ENCODE data around the gene MUTYH.

The MUTYH gene

DNA sequence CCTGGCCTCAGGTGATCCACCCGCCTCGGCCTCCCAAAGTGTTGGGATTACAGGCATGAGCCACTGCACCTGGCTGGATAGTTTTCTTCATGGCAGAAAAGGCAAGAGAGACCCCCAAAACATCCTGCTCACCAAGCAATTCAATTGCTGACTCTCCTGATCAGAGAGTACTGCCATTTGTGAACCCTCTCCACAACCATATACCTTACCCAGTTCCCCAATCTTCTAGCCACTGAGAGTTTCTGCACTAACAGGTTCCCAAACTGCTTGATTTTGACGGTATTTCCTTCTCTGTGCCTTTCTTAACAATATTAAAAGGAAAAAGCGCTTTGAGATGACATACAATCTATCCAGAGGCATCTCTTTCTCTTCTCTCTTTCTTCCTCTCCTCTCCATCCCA, 39.9 kb upstream of the MUTYH start:
- TF ChIP-seq, protein P1, sequence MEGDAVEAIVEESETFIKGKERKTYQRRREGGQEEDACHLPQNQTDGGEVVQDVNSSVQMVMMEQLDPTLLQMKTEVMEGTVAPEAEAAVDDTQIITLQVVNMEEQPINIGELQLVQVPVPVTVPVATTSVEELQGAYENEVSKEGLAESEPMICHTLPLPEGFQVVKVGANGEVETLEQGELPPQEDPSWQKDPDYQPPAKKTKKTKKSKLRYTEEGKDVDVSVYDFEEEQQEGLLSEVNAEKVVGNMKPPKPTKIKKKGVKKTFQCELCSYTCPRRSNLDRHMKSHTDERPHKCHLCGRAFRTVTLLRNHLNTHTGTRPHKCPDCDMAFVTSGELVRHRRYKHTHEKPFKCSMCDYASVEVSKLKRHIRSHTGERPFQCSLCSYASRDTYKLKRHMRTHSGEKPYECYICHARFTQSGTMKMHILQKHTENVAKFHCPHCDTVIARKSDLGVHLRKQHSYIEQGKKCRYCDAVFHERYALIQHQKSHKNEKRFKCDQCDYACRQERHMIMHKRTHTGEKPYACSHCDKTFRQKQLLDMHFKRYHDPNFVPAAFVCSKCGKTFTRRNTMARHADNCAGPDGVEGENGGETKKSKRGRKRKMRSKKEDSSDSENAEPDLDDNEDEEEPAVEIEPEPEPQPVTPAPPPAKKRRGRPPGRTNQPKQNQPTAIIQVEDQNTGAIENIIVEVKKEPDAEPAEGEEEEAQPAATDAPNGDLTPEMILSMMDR (IDR thresholded peaks at IDR 0.05; ENCODE audit: low read depth, low read length): no peak
- no peak overlapping the region for H3K4me3 ChIP-seq (ENCODE audit: low read depth, low read length)

DNA sequence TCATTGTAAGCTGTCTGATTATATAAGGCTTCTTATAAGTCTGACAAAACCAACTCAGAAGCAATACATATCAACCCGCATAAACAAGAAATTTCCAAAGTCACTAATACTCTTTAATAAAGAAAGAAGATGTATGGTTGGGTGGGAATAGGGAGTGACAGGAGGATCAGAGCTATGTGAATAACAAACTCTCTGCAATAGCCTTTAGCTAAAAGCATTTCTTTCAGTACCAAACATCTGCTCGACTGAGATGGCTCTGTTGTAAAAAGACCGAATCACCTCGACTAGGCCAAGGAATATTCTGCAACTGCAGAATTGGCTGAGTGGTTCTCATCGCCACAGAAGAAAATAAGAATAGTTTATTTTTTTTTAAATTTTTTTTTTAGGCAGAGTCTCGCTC, 39.3 kb upstream of the MUTYH start:
- H3K4me3 ChIP-seq (ENCODE audit: low read depth, low read length): no peak overlapping the region
- TF ChIP-seq, protein P1 (IDR thresholded peaks at IDR 0.05; ENCODE audit: low read depth, low read length): no peak

DNA sequence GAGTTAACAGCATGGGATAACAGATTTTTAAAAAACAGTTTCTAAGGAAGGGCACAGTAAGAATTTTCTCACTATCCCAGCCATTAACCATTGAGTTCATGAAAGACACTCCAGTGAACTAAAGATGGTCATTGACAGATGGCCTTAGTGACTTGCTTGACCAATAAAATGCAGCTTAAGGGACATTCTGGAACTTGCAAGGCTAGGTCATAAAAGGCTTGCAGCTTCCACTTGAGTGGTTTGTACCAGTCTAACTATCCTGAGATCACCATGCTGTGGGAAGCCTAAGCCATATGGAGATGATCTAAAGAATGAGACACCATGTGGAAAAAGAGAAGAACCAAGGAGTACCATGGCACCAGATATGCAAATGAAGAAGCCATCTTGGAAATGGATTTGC, 37.9 kb upstream of the MUTYH start:
- TF ChIP-seq, protein P1 (IDR thresholded peaks at IDR 0.05; ENCODE audit: low read depth, low read length): no peak
- H3K4me3 ChIP-seq (ENCODE audit: low read depth, low read length): no peak overlapping the region

DNA sequence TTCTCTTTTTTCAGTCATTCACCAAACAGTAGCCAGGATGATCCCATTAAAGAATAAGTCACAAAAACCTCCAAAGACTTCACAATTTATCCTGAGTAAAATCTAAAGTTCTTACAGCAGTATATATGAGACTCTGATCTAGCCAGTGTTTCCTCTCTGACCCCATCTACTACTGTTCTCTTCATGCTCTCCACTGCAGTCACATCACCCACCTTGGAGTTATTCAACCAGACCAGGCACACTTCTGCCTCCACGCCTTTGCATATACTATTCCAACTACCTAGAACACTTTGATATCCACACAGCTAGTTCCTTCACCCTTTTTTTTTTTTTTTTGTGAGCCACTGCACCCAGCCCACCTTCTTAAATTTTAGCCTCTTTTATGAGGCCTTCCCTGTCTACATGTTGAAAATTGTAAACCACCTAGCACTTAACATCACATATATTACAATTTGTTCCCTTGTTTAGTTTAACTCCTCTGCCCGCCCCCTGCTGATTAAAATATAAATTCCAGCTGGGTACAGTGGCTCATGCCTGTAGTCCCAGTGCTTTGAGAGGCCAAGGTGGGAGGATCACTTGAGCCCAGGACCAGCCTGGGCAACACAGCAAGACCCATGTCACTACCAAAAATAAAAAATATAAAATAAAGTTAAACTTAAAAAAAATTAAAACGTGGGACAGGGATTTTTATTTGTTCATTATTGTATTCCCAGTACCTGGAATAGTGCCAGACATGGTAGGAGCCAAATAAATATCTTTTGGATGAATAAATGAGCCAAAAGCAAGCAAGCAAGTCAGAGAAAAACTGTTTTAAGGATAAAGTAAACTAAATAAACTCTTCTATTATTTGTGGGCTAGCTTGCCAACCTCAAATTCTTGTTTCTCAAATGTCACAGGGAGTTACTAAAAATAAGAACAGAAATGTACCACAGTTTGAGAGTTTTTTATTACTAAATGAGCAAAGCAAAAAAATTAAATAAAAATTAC, 35.2 kb upstream of the MUTYH start:
- TF ChIP-seq, protein P1 (IDR thresholded peaks at IDR 0.05; ENCODE audit: low read depth, low read length): no peak
- H3K4me3 ChIP-seq (ENCODE audit: low read depth, low read length): no peak overlapping the region

DNA sequence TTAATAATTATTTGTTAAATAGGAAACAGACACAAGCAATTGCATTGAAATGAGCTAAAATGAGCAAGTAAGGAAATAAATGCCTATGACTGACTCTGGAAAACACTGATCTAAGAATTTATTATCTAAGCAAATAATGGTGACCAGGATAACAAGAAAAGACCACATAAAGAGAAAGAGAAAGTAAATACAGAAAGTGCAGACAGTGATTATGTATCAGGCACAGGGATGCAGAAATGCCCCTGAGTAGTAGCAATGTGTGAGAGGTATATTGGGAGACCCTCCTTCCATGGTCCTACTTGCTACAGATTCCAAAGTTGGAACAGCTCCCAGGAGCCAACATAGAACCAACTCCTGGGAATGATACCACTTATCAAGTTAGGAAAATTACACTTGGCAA, 33.3 kb upstream of the MUTYH start:
- TF ChIP-seq, protein P1 (IDR thresholded peaks at IDR 0.05; ENCODE audit: low read depth, low read length): no peak
- H3K4me3 ChIP-seq (ENCODE audit: low read depth, low read length): no peak overlapping the region

DNA sequence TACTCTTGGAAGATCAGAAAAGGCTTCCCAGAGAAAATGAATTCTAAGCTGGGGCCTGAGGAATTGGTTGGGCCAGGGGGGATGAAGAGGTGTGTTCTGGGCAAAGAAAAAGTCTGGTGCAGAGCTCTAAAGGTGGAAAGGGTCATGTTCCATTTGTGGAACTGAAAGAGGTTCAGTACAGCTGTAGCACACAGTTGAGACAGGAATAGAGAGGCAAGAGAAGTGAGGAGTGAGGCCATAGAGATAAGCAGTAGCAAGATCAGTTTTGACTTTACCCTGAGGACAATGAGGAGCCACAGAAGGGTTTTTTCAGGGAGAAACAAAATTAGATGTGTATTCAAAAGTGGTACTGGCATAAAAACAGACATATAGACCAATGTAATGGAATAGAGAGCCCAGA, 30.3 kb upstream of the MUTYH start:
- TF ChIP-seq, protein P1 (IDR thresholded peaks at IDR 0.05; ENCODE audit: low read depth, low read length): no peak
- H3K4me3 ChIP-seq (ENCODE audit: low read depth, low read length): no peak overlapping the region

DNA sequence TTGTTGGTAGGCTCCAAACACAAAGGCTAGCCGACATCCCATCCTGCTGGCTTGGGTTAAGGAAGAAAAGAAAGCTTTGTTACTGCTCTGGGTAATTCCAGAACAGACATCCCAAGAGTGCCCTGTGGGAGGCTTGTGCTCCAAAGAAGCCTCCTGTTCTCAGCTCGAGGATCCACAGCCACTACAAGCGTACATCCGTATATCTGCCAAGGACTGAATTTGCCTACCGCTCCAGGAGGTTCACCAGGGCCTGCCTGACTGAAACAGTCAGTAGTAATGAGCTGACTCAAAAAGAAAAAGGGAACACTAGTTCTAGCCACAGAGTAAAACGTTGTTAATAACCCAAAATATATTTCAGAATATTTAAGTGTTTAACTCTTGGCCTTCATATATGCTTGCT, 24.8 kb upstream of the MUTYH start:
- H3K4me3 ChIP-seq (ENCODE audit: low read depth, low read length): no peak overlapping the region
- TF ChIP-seq, protein P1 (IDR thresholded peaks at IDR 0.05; ENCODE audit: low read depth, low read length): no peak
